GM12878 (cell line): Measurements from ENCODE around the gene OR2T11.

Source experiments
- BACH1 ChIP-seq: fragments of 450-650 bp; IDR thresholded peaks from 2 replicates; pipeline ENCODE4 v1.6.1; 2017; ENCODE audit warnings: mild to moderate bottlenecking, borderline replicate concordance
- FOXM1 ChIP-seq: IDR thresholded peaks from 2 replicates; pipeline ENCODE4 v1.6.1; 2012; ENCODE audit warnings: low read depth, mild to moderate bottlenecking, inconsistent platforms, low read length, moderate library complexity
- POLR2AphosphoS2 ChIP-seq: IDR thresholded peaks from 2 replicates; pipeline ENCODE4 v1.6.1; 2011; ENCODE audit warnings: low read depth, mild to moderate bottlenecking, low read length, improper control_type of control experiment, moderate library complexity
- RAD21 ChIP-seq: IDR thresholded peaks from 2 replicates; pipeline ENCODE4 v1.6.1; 2011; ENCODE audit warnings: mild to moderate bottlenecking, low read depth, low read length, moderate library complexity; ENCODE audit not compliant: insufficient read depth
- SPI1 ChIP-seq: IDR thresholded peaks from 2 replicates; pipeline ENCODE4 v1.6.1; 2011; ENCODE audit warnings: low read depth, mild to moderate bottlenecking, low read length, moderate library complexity, borderline replicate concordance; ENCODE audit not compliant: insufficient read depth
- TAF1 ChIP-seq: IDR thresholded peaks from 2 replicates; pipeline ENCODE4 v1.6.1; 2011; ENCODE audit warnings: mild to moderate bottlenecking, low read depth, low read length, borderline replicate concordance
- TF ChIP-seq, protein P1 (sequence below), 3 experiments: IDR thresholded peaks in 2 of 3; conservative IDR thresholded peaks in 1 of 3; 2 replicates each; pipeline ENCODE4 v1.5.1; 2011; ENCODE audit warnings: low read depth in 3 of 3, low read length in 3 of 3, mild to moderate bottlenecking in 3 of 3, control low read depth in 2 of 3, moderate library complexity in 2 of 3, inconsistent platforms in 1 of 3, mixed read lengths in 1 of 3; ENCODE audit not compliant: control insufficient read depth in 2 of 3, insufficient read depth in 1 of 3; ENCODE audit errors: extremely low read depth in 1 of 3
- TF ChIP-seq, protein P2 (sequence below): IDR thresholded peaks from 2 replicates; pipeline ENCODE4 v1.6.1; 2012; ENCODE audit warnings: low read depth, low read length, improper control_type of control experiment
- TF ChIP-seq, protein P3 (sequence below): fragments of 450-650 bp; IDR thresholded peaks from 2 replicates; pipeline ENCODE4 v1.6.1; 2018; ENCODE audit warnings: borderline replicate concordance, mild to moderate bottlenecking; ENCODE audit not compliant: partially characterized antibody

DNA sequence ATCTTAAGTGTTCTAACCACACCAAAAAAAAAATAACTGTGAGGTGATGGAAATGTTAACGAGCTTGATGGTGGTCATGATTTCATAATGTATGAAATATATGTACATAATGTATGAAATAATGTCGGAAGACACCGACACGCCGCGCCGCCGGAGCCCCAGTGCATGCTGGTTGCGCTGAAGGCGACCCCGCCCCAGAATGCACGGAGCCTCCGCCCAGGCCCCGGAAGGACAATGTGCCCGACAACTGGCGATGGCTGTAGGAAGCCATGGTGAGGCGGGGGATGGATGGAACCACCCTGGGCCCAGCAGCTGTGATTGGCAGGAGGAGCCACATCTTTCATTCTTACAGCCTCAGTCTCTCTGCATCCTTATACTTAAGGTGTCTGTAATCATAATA, 44.8 kb downstream of the OR2T11 start:
- TF ChIP-seq, protein P1, sequence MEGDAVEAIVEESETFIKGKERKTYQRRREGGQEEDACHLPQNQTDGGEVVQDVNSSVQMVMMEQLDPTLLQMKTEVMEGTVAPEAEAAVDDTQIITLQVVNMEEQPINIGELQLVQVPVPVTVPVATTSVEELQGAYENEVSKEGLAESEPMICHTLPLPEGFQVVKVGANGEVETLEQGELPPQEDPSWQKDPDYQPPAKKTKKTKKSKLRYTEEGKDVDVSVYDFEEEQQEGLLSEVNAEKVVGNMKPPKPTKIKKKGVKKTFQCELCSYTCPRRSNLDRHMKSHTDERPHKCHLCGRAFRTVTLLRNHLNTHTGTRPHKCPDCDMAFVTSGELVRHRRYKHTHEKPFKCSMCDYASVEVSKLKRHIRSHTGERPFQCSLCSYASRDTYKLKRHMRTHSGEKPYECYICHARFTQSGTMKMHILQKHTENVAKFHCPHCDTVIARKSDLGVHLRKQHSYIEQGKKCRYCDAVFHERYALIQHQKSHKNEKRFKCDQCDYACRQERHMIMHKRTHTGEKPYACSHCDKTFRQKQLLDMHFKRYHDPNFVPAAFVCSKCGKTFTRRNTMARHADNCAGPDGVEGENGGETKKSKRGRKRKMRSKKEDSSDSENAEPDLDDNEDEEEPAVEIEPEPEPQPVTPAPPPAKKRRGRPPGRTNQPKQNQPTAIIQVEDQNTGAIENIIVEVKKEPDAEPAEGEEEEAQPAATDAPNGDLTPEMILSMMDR (IDR thresholded peaks at IDR 0.05 in 2 of 3, conservative IDR thresholded peaks at IDR 0.05 in 1 of 3; ENCODE audit: control insufficient read depth in 2 of 3, extremely low read depth in 1 of 3, insufficient read depth in 1 of 3, low read depth in 3 of 3, low read length in 3 of 3): no peak
- TF ChIP-seq FOXM1: no peak
- no peak for TF ChIP-seq RAD21
- TF ChIP-seq, protein P2, sequence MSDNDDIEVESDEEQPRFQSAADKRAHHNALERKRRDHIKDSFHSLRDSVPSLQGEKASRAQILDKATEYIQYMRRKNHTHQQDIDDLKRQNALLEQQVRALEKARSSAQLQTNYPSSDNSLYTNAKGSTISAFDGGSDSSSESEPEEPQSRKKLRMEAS: no peak
- TF ChIP-seq, protein P3, sequence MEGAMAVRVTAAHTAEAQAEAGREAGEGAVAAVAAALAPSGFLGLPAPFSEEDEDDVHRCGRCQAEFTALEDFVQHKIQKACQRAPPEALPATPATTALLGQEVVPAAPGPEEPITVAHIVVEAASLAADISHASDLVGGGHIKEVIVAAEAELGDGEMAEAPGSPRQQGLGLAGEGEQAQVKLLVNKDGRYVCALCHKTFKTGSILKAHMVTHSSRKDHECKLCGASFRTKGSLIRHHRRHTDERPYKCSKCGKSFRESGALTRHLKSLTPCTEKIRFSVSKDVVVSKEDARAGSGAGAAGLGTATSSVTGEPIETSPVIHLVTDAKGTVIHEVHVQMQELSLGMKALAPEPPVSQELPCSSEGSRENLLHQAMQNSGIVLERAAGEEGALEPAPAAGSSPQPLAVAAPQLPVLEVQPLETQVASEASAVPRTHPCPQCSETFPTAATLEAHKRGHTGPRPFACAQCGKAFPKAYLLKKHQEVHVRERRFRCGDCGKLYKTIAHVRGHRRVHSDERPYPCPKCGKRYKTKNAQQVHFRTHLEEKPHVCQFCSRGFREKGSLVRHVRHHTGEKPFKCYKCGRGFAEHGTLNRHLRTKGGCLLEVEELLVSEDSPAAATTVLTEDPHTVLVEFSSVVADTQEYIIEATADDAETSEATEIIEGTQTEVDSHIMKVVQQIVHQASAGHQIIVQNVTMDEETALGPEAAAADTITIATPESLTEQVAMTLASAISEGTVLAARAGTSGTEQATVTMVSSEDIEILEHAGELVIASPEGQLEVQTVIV: no peak
- TF ChIP-seq POLR2AphosphoS2: no peak
- no peak for TF ChIP-seq TAF1
- TF ChIP-seq BACH1: no peak
- TF ChIP-seq SPI1: no peak
